Vagina (tissue), 2 donors: ENCODE measurements around the gene TPSB2. TPM values are rescaled to one million over a fixed set of nuclear protein-coding genes. Genes with fewer than 3 reads are reported as not detected.
"Not testable (repeated sequence)": the region's sequence is repeated elsewhere in the genome, so short reads cannot be mapped to it uniquely, and the experiment has no call there.

Experiments
- DNase-seq, 2 donors: peaks; one replicate each; pipeline ENCODE4 v3.0.0-alpha.2; 2017; ENCODE audit errors: extremely low spot score in 2 of 2
- H3K27ac ChIP-seq: fragments of 200-600 bp; sonication (generic); one replicate; pipeline ENCODE4 v1.5.1; 2019
- H3K27me3 ChIP-seq: fragments of 200-600 bp; sonication (generic); one replicate; pipeline ENCODE4 v1.5.1; 2019
- H3K36me3 ChIP-seq, 2 donors: fragments of 200-600 bp; sonication (generic); one replicate each; pipeline ENCODE4 v1.5.1; 2017 to 2019
- H3K4me1 ChIP-seq: fragments of 200-600 bp; sonication (generic); one replicate; pipeline ENCODE4 v1.5.1; 2019
- H3K4me3 ChIP-seq, 2 donors: fragments of 200-600 bp; sonication (generic); 1 replicate in 1 of 2; 2 replicates in 1 of 2; pipeline ENCODE4 v1.5.1; 2016 to 2019
- H3K9me3 ChIP-seq: fragments of 200-600 bp; sonication (generic); one replicate; pipeline ENCODE4 v1.5.1; 2019
- CTCF ChIP-seq, 3 experiments: fragments of 450-650 bp in 2 of 3; fragments of 200-600 bp in 1 of 3; sonication (generic) in 1 of 3; IDR thresholded peaks; one replicate each; pipeline ENCODE4 v1.5.1; 2017 to 2019; ENCODE audit warnings: antibody characterized with exemption in 3 of 3, mild to moderate bottlenecking in 2 of 3, moderate library complexity in 2 of 3
- POLR2A ChIP-seq, 2 donors: fragments of 450-650 bp; IDR thresholded peaks; one replicate each; pipeline ENCODE4 v1.6.1; 2017; ENCODE audit warnings: antibody characterized with exemption in 2 of 2, mild to moderate bottlenecking in 2 of 2, moderate library complexity in 2 of 2
- POLR2AphosphoS5 ChIP-seq, 2 donors: sonication (generic); formaldehyde crosslinking; IDR thresholded peaks; one replicate each; pipeline ENCODE4 v1.9.0; 2017; ENCODE audit warnings: antibody characterized with exemption in 2 of 2, mild to moderate bottlenecking in 2 of 2, low read depth in 1 of 2; ENCODE audit not compliant: insufficient read depth in 1 of 2
- intact Hi-C: fragments of 100-400 bp; cut with DNase I; formaldehyde crosslinking; loops from one replicate; pipeline ENCODE4 v1.15.1; 2023
- total RNA-seq: library from RNA; depleted of rRNA; stranded (reverse); fragments of >200 nt; gene quantifications from one replicate; pipeline ENCODE4 v1.2.3, GENCODE V29; 2016

Gene TPSB2
- total RNA-seq, 1 donor from 2014 or later: 59.7 TPM

- no peak for DNase-seq
- intact Hi-C loops: no loop called here
- Histone ChIP-seq H3K4me1 (no peaks in the 10 kb centered on the region), H3K27me3 (no peaks in the 10 kb centered on the region), H3K27ac (no peak overlapping the region), H3K36me3 (no peaks in the 10 kb centered on the region), H3K9me3 (no peaks in the 10 kb centered on the region), H3K4me3 (no peak overlapping the region)
- TF ChIP-seq POLR2AphosphoS5 (IDR thresholded peaks at IDR 0.05; ENCODE audit: insufficient read depth in 1 of 2, low read depth in 1 of 2) (no peak), CTCF (IDR thresholded peaks at IDR 0.05) (no peak), POLR2A (IDR thresholded peaks at IDR 0.05) (no peak)
Observed at GRCh38 chr16:1193143-1193824, 36.7 kb downstream of the TPSB2 start.

GRCh38 chr16:1192384-1193073 is 37.5 kb downstream of the TPSB2 start:
- no peak for TF ChIP-seq POLR2AphosphoS5 (IDR thresholded peaks at IDR 0.05; ENCODE audit: insufficient read depth in 1 of 2, low read depth in 1 of 2)
- TF ChIP-seq POLR2A (IDR thresholded peaks at IDR 0.05): no peak
- TF ChIP-seq CTCF (IDR thresholded peaks at IDR 0.05): no peak
- no peaks in the 10 kb centered on the region for H3K4me1 ChIP-seq
- H3K9me3 ChIP-seq: no peaks in the 10 kb centered on the region
- no peaks in the 10 kb centered on the region for H3K27me3 ChIP-seq
- H3K27ac ChIP-seq: no peak overlapping the region
- H3K4me3 ChIP-seq: no peak overlapping the region
- H3K36me3 ChIP-seq: no peaks in the 10 kb centered on the region
- DNase-seq: no peak
- intact Hi-C loops: no loop called here

GRCh38 chr16:1190789-1191188 is 39.2 kb downstream of the TPSB2 start:
- DNase-seq, H3K4me3 ChIP-seq, H3K27ac ChIP-seq, H3K27me3 ChIP-seq, H3K36me3 ChIP-seq, H3K9me3 ChIP-seq, intact Hi-C loops, H3K4me1 ChIP-seq: not testable (repeated sequence)

GRCh38 chr16:1189455-1189854 is 40.5 kb downstream of the TPSB2 start:
- intact Hi-C loops: no loop called here
- no peak overlapping the region for H3K4me3 ChIP-seq
- TF ChIP-seq CTCF (IDR thresholded peaks at IDR 0.05) (no peak), POLR2A (IDR thresholded peaks at IDR 0.05) (no peak), POLR2AphosphoS5 (IDR thresholded peaks at IDR 0.05; ENCODE audit: insufficient read depth in 1 of 2, low read depth in 1 of 2) (no peak)
- no peaks in the 10 kb centered on the region for H3K9me3 ChIP-seq
- H3K4me1 ChIP-seq: no peaks in the 10 kb centered on the region
- H3K27ac ChIP-seq: no peak overlapping the region
- H3K27me3 ChIP-seq: no peaks in the 10 kb centered on the region
- H3K36me3 ChIP-seq: no peaks in the 10 kb centered on the region
- no peak for DNase-seq

GRCh38 chr16:1188432-1189189 is 41.4 kb downstream of the TPSB2 start:
- intact Hi-C loops: no loop called here
- Histone ChIP-seq H3K4me3 (no peak overlapping the region), H3K27ac (no peak overlapping the region), H3K36me3 (no peaks in the 10 kb centered on the region), H3K4me1 (peaks cover 2% of the 10 kb centered on the region), H3K27me3 (no peaks in the 10 kb centered on the region), H3K9me3 (no peaks in the 10 kb centered on the region)
- DNase-seq: no peak
- no peak for TF ChIP-seq CTCF (IDR thresholded peaks at IDR 0.05)
- TF ChIP-seq POLR2AphosphoS5 (IDR thresholded peaks at IDR 0.05; ENCODE audit: insufficient read depth in 1 of 2, low read depth in 1 of 2): no peak

- H3K27me3 ChIP-seq, DNase-seq, H3K27ac ChIP-seq, H3K4me3 ChIP-seq, H3K36me3 ChIP-seq, intact Hi-C loops, H3K9me3 ChIP-seq: not testable (repeated sequence)
- H3K4me1 ChIP-seq: peaks cover 24% of the 10 kb centered on the region
Observed at GRCh38 chr16:1185460-1186207, 44.4 kb downstream of the TPSB2 start.
